Measurements from ENCODE around the gene NELL2. TPM values are rescaled to one million over a fixed set of nuclear protein-coding genes. Genes with fewer than 3 reads are reported as not detected.

Gene NELL2
- total RNA-seq, 1 donor from 2014 or later: 1.0 TPM

DNA sequence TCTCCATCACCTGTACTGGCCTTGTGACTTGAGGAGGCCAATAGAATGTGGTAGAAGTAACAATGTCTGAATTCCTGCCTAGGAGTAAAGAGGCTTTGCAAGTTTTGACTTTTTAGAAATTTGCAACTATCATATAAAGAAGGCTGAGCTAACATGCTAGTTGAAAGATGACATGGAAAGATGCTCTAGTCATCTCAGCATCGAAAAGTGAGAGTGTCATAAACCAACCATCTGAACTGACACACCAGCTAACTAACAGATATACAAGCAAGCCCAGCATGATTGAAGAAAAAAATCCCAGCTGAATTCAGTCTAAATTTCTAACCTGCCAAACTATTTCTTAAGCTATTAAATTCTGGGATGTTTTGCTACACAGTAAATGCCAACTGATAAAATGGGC lies 116.8 kb downstream of the NELL2 start:
- Histone ChIP-seq H3K9ac (ENCODE audit: low read length) (no peak overlapping the region), H2AFZ (ENCODE audit: low read depth, low read length) (no peak overlapping the region), H3K27me3 (ENCODE audit: insufficient read depth, low read length) (no peaks in the 10 kb centered on the region), H3K4me1 (ENCODE audit: insufficient read depth, low read length) (no peaks in the 10 kb centered on the region), H3K4me2 (ENCODE audit: low read length) (no peak overlapping the region), H4K20me1 (ENCODE audit: insufficient read depth, low read length) (no peaks in the 10 kb centered on the region), H3K27ac (ENCODE audit: low read depth, low read length) (no peak overlapping the region), H3K36me3 (ENCODE audit: insufficient read depth, low read length) (no peaks in the 10 kb centered on the region), H3K79me2 (ENCODE audit: insufficient read depth, low read length) (no peaks in the 10 kb centered on the region), H3K9me3 (ENCODE audit: insufficient read depth, low read depth, low read length) (no peaks in the 10 kb centered on the region), H3K4me3 (ENCODE audit: insufficient read depth, low read depth, low read length) (no peak overlapping the region)
- no peaks in the 10 kb centered on the region for H3K36me3 Mint-ChIP-seq (ENCODE audit: low read depth, unreplicated experiment)
- no peak overlapping the region for H3K4me3 Mint-ChIP-seq (ENCODE audit: unreplicated experiment)
- H3K27me3 Mint-ChIP-seq (ENCODE audit: low read depth, unreplicated experiment): no peaks in the 10 kb centered on the region
- no peaks in the 10 kb centered on the region for H3K9me3 Mint-ChIP-seq (ENCODE audit: unreplicated experiment)
- FAIRE-seq: no peak
- no peak for TF ChIP-seq EZH2 (IDR thresholded peaks at IDR 0.05; ENCODE audit: insufficient read depth, low read length)
- TF ChIP-seq, protein P1, sequence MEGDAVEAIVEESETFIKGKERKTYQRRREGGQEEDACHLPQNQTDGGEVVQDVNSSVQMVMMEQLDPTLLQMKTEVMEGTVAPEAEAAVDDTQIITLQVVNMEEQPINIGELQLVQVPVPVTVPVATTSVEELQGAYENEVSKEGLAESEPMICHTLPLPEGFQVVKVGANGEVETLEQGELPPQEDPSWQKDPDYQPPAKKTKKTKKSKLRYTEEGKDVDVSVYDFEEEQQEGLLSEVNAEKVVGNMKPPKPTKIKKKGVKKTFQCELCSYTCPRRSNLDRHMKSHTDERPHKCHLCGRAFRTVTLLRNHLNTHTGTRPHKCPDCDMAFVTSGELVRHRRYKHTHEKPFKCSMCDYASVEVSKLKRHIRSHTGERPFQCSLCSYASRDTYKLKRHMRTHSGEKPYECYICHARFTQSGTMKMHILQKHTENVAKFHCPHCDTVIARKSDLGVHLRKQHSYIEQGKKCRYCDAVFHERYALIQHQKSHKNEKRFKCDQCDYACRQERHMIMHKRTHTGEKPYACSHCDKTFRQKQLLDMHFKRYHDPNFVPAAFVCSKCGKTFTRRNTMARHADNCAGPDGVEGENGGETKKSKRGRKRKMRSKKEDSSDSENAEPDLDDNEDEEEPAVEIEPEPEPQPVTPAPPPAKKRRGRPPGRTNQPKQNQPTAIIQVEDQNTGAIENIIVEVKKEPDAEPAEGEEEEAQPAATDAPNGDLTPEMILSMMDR (IDR thresholded peaks at IDR 0.05; ENCODE audit: insufficient read depth, low read depth, low read length): no peak
- DNase-seq (ENCODE audit: low read depth): no peak
- H3K4me1 Mint-ChIP-seq (ENCODE audit: low read depth, unreplicated experiment): no peaks in the 10 kb centered on the region
- H3K27ac Mint-ChIP-seq (ENCODE audit: unreplicated experiment): no peak overlapping the region

DNA sequence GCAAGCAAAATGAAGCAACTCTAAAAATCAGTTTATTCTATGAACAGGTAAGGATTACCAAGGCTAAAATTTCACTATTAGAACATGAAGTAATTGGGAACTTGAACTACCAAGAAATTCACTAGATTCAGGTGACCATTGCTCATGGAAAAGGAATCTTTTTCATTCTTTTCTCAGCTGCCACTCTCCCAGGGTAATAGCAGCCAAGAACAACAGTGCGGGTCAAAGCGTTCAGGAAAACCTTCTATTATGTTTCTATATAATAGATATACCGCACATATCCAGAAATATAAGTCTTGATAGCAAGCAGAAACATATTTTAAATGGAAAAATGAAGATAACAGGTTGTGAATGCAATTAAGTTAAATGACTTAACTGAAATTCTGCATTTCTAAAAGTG lies 125.6 kb downstream of the NELL2 start:
- TF ChIP-seq, protein P1 (IDR thresholded peaks at IDR 0.05; ENCODE audit: insufficient read depth, low read depth, low read length): no peak
- no peak for TF ChIP-seq EZH2 (IDR thresholded peaks at IDR 0.05; ENCODE audit: insufficient read depth, low read length)
- H3K9me3 ChIP-seq (ENCODE audit: insufficient read depth, low read depth, low read length): no peaks in the 10 kb centered on the region
- H3K4me2 ChIP-seq (ENCODE audit: low read length): no peak overlapping the region
- H3K4me3 Mint-ChIP-seq (ENCODE audit: unreplicated experiment): no peak overlapping the region
- H3K4me3 ChIP-seq (ENCODE audit: insufficient read depth, low read depth, low read length): no peak overlapping the region
- H4K20me1 ChIP-seq (ENCODE audit: insufficient read depth, low read length): no peaks in the 10 kb centered on the region
- no peak for FAIRE-seq
- no peak overlapping the region for H3K27ac ChIP-seq (ENCODE audit: low read depth, low read length)
- H3K9ac ChIP-seq (ENCODE audit: low read length): no peak overlapping the region
- no peak for DNase-seq (ENCODE audit: low read depth)
- H3K27ac Mint-ChIP-seq (ENCODE audit: unreplicated experiment): no peak overlapping the region
- H3K36me3 Mint-ChIP-seq (ENCODE audit: low read depth, unreplicated experiment): no peaks in the 10 kb centered on the region
- no peaks in the 10 kb centered on the region for H3K4me1 ChIP-seq (ENCODE audit: insufficient read depth, low read length)
- no peaks in the 10 kb centered on the region for H3K9me3 Mint-ChIP-seq (ENCODE audit: unreplicated experiment)
- no peaks in the 10 kb centered on the region for H3K4me1 Mint-ChIP-seq (ENCODE audit: low read depth, unreplicated experiment)
- H2AFZ ChIP-seq (ENCODE audit: low read depth, low read length): no peak overlapping the region
- no peaks in the 10 kb centered on the region for H3K27me3 Mint-ChIP-seq (ENCODE audit: low read depth, unreplicated experiment)
- no peaks in the 10 kb centered on the region for H3K27me3 ChIP-seq (ENCODE audit: insufficient read depth, low read length)
- no peaks in the 10 kb centered on the region for H3K36me3 ChIP-seq (ENCODE audit: insufficient read depth, low read length)
- no peaks in the 10 kb centered on the region for H3K79me2 ChIP-seq (ENCODE audit: insufficient read depth, low read length)

DNA sequence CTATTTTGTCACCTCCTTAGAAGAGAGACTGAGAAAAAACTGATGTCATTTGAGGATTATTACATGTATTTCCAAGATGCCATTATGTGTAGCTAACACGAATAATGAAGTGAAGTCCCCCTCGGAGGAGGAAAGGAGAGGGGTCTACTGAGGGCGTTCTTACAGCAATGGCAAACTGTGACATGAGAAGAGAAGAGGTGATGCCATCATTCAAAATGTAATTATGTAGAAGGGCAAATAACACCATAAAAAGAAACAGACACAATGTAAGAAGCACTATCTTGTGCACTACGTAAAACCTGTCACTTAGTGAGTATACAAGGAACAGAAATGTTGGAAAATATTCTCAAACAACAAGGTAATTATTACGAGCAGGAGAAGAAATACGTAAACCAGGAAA lies 126.5 kb downstream of the NELL2 start:
- H3K4me3 Mint-ChIP-seq (ENCODE audit: unreplicated experiment): no peak overlapping the region
- H3K27me3 Mint-ChIP-seq (ENCODE audit: low read depth, unreplicated experiment): no peaks in the 10 kb centered on the region
- Histone ChIP-seq H3K4me3 (ENCODE audit: insufficient read depth, low read depth, low read length) (no peak overlapping the region), H3K79me2 (ENCODE audit: insufficient read depth, low read length) (no peaks in the 10 kb centered on the region), H4K20me1 (ENCODE audit: insufficient read depth, low read length) (no peaks in the 10 kb centered on the region), H3K27me3 (ENCODE audit: insufficient read depth, low read length) (no peaks in the 10 kb centered on the region), H3K4me2 (ENCODE audit: low read length) (no peak overlapping the region), H2AFZ (ENCODE audit: low read depth, low read length) (no peak overlapping the region), H3K9ac (ENCODE audit: low read length) (no peak overlapping the region), H3K4me1 (ENCODE audit: insufficient read depth, low read length) (no peaks in the 10 kb centered on the region), H3K36me3 (ENCODE audit: insufficient read depth, low read length) (no peaks in the 10 kb centered on the region), H3K27ac (ENCODE audit: low read depth, low read length) (no peak overlapping the region), H3K9me3 (ENCODE audit: insufficient read depth, low read depth, low read length) (no peaks in the 10 kb centered on the region)
- DNase-seq (ENCODE audit: low read depth) (no peak), FAIRE-seq (no peak)
- no peaks in the 10 kb centered on the region for H3K36me3 Mint-ChIP-seq (ENCODE audit: low read depth, unreplicated experiment)
- no peak overlapping the region for H3K27ac Mint-ChIP-seq (ENCODE audit: unreplicated experiment)
- no peaks in the 10 kb centered on the region for H3K4me1 Mint-ChIP-seq (ENCODE audit: low read depth, unreplicated experiment)
- no peak for TF ChIP-seq EZH2 (IDR thresholded peaks at IDR 0.05; ENCODE audit: insufficient read depth, low read length)
- TF ChIP-seq, protein P1 (IDR thresholded peaks at IDR 0.05; ENCODE audit: insufficient read depth, low read depth, low read length): no peak
- H3K9me3 Mint-ChIP-seq (ENCODE audit: unreplicated experiment): no peaks in the 10 kb centered on the region

All from astrocyte (in vitro differentiated cells and primary cell).